Endodermal cell (in vitro differentiated cells): ENCODE results near the gene SYDE1. TPM values are rescaled to one million over a fixed set of nuclear protein-coding genes. Genes with fewer than 3 reads are reported as not detected.

Experiments used
- DNase-seq: peaks from one replicate; pipeline ENCODE4 v3.0.0-alpha.2; 2017
- H3K27ac ChIP-seq: 2 replicates; pipeline ENCODE4 v1.5.1; 2013; ENCODE audit warnings: mild to moderate bottlenecking, low read depth, low read length, moderate library complexity
- H3K27me3 ChIP-seq: 2 replicates; pipeline ENCODE4 v1.6.1; 2013; ENCODE audit warnings: mild to moderate bottlenecking, low read length, moderate library complexity; ENCODE audit not compliant: insufficient read depth, control insufficient read depth, poor library complexity, severe bottlenecking
- H3K36me3 ChIP-seq: 2 replicates; pipeline ENCODE4 v1.7.0; 2013; ENCODE audit warnings: mild to moderate bottlenecking, low read length, moderate library complexity; ENCODE audit not compliant: control insufficient read depth, insufficient read depth
- H3K4me1 ChIP-seq: one replicate; pipeline ENCODE4 v1.7.0; 2013; ENCODE audit warnings: low read length; ENCODE audit not compliant: control insufficient read depth, insufficient read depth
- H3K4me3 ChIP-seq: 2 replicates; pipeline ENCODE4 v1.5.1; 2013; ENCODE audit warnings: mild to moderate bottlenecking, low read length, moderate library complexity
- H3K9ac ChIP-seq: 2 replicates; pipeline ENCODE4 v1.6.1; 2013; ENCODE audit warnings: mild to moderate bottlenecking, low read length, moderate library complexity; ENCODE audit not compliant: poor library complexity, severe bottlenecking; ENCODE audit errors: extremely low read depth
- H3K9me3 ChIP-seq: 2 replicates; pipeline ENCODE4 v1.6.1; 2013; ENCODE audit warnings: mild to moderate bottlenecking, low read length, moderate library complexity; ENCODE audit not compliant: control insufficient read depth
- H3K27ac Mint-ChIP-seq: 2 replicates; pipeline ENCODE4 v1.8.0; 2020; ENCODE audit warnings: mixed read lengths
- H3K27me3 Mint-ChIP-seq: 2 replicates; pipeline ENCODE4 v1.8.0; 2021; ENCODE audit warnings: mild to moderate bottlenecking, mixed read lengths; ENCODE audit not compliant: insufficient read depth
- H3K36me3 Mint-ChIP-seq: 2 replicates; pipeline ENCODE4 v1.8.0; 2020; ENCODE audit warnings: low read depth, mixed read lengths
- H3K4me1 Mint-ChIP-seq: 2 replicates; pipeline ENCODE4 v1.8.0; 2020; ENCODE audit warnings: mixed read lengths
- H3K4me3 Mint-ChIP-seq: 2 replicates; pipeline ENCODE4 v1.8.0; 2020; ENCODE audit warnings: mild to moderate bottlenecking, moderate library complexity, mixed read lengths
- H3K9me3 Mint-ChIP-seq: 2 replicates; pipeline ENCODE4 v1.8.0; 2020; ENCODE audit warnings: mild to moderate bottlenecking, mixed read lengths
- WGBS, 2 experiments: methylation state at CpG; one replicate each; pipeline versions ENCODE4 v1.1.5 to v1.1.7; 2013; ENCODE audit warnings: missing lambda C conversion rate in 2 of 2, mixed read lengths in 1 of 2; ENCODE audit not compliant: insufficient coverage in 1 of 2, insufficient read length in 1 of 2; 5-methylcytosine and 5-hydroxymethylcytosine counted together
- total RNA-seq, 2 donors: library from RNA; stranded (reverse); fragmentation: NEBNext Ultra II Directional in 1 of 2; extraction: Animal tissue kit (Norgen Biotek cat#: 25700) in 1 of 2; gene quantifications; 2 replicates in 1 of 2; 3 replicates in 1 of 2; pipeline ENCODE4 v1.2.1, GENCODE V29; 2021
- TF ChIP-seq, protein P1 (sequence below): fragments of 200-600 bp; sonication (generic); conservative IDR thresholded peaks from 2 replicates; pipeline ENCODE4 v1.5.0; 2021; ENCODE audit warnings: antibody characterized with exemption, mild to moderate bottlenecking

SYDE1 gene
- total RNA-seq, 2 donors from 2014 or later: 8.9 to 12.2 TPM

DNA sequence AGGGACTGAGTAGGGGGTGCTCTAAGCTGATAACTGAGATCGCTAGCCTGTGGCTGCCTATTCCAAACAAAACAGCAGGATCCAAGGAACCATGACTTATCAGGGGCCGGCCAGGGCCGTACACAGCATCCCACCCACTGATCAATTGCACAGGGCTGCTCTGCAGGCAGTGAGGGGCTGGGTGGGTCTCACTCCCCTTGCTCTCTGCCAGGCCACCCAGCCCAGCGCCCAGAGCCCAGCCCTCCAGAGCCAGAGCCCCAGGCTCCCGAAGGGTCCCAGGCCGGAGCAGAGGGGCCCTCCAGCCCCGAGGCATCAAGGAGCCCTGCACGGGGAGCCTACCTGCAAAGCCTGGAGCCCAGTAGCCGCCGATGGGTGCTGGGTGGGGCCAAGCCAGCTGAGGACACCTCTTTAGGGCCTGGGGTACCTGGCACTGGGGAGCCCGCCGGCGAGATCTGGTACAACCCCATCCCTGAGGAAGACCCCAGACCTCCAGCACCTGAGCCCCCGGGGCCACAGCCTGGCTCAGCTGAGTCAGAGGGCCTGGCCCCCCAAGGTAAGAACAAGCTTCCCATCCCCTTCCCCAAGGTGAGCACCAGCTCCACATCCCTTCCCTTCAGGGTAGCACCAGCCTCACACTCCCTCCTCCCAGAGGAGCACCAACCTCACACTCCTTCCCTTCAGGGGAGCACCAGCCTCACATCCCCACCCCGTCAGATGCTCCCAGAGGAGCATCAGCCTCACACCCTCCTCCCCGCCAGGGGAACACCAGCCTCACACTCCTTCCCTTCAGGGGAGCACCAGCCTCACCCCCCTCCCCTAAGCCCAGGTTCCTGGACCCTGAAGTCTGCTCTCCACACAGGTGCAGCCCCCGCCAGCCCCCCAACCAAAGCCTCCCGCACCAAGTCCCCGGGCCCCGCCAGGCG, 1.9 kb downstream of the SYDE1 start:
- no peaks in the 10 kb centered on the region for H3K9me3 ChIP-seq
- Mint-ChIP-seq H3K9me3 (peaks cover 5% of the 10 kb centered on the region), H3K4me3 (no peak overlapping the region), H3K27ac (no peak overlapping the region), H3K4me1 (peaks cover 10% of the 10 kb centered on the region), H3K36me3 (peaks cover 29% of the 10 kb centered on the region), H3K27me3 (peaks cover 4% of the 10 kb centered on the region)
- H3K36me3 ChIP-seq: peaks cover 33% of the 10 kb centered on the region
- WGBS, 2 experiments: 93 to 97% methylated on average over 8 to 21 of the region's 21 CpGs
- H3K4me1 ChIP-seq: no peaks in the 10 kb centered on the region
- H3K9ac ChIP-seq: no peak overlapping the region
- no peak overlapping the region for H3K27ac ChIP-seq
- H3K4me3 ChIP-seq: peak overlapping the region; percentile 87
- no peak for DNase-seq
- TF ChIP-seq, protein P1, sequence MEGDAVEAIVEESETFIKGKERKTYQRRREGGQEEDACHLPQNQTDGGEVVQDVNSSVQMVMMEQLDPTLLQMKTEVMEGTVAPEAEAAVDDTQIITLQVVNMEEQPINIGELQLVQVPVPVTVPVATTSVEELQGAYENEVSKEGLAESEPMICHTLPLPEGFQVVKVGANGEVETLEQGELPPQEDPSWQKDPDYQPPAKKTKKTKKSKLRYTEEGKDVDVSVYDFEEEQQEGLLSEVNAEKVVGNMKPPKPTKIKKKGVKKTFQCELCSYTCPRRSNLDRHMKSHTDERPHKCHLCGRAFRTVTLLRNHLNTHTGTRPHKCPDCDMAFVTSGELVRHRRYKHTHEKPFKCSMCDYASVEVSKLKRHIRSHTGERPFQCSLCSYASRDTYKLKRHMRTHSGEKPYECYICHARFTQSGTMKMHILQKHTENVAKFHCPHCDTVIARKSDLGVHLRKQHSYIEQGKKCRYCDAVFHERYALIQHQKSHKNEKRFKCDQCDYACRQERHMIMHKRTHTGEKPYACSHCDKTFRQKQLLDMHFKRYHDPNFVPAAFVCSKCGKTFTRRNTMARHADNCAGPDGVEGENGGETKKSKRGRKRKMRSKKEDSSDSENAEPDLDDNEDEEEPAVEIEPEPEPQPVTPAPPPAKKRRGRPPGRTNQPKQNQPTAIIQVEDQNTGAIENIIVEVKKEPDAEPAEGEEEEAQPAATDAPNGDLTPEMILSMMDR: no peak
- H3K27me3 ChIP-seq: no peaks in the 10 kb centered on the region

DNA sequence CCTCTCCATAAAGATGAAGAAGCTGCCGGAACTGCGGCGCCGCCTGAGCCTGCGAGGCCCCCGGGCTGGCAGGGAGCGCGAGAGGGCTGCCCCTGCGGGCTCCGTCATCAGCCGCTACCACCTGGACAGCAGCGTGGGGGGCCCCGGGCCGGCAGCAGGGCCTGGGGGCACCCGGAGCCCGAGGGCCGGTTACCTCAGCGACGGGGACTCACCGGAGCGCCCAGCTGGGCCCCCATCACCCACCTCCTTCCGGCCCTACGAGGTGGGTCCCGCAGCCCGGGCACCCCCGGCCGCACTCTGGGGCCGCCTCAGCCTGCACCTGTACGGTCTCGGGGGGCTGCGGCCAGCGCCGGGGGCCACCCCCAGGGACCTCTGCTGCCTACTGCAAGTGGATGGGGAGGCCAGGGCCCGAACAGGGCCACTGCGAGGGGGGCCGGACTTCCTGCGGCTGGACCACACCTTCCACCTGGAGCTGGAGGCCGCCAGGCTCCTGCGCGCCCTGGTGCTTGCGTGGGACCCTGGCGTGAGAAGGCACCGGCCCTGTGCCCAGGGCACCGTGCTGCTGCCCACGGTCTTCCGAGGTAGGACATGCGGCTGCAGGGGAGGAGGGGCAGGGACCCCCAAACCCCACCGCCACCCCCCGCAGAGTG, 2.7 kb downstream of the SYDE1 start:
- H3K27ac Mint-ChIP-seq: no peak overlapping the region
- TF ChIP-seq, protein P1: no peak
- peaks cover 2% of the 10 kb centered on the region for H3K27me3 Mint-ChIP-seq
- H3K9me3 Mint-ChIP-seq: no peaks in the 10 kb centered on the region
- peaks cover 35% of the 10 kb centered on the region for H3K36me3 ChIP-seq
- no peak for DNase-seq
- H3K4me1 ChIP-seq: no peaks in the 10 kb centered on the region
- H3K4me3 ChIP-seq: no peak overlapping the region
- H3K36me3 Mint-ChIP-seq: peaks cover 35% of the 10 kb centered on the region
- no peaks in the 10 kb centered on the region for H3K27me3 ChIP-seq
- H3K9me3 ChIP-seq: no peaks in the 10 kb centered on the region
- WGBS, 2 experiments: 96 to 99% methylated on average over 19 to 49 of the region's 49 CpGs
- no peak overlapping the region for H3K9ac ChIP-seq
- H3K27ac ChIP-seq: no peak overlapping the region
- peaks cover 10% of the 10 kb centered on the region for H3K4me1 Mint-ChIP-seq
- H3K4me3 Mint-ChIP-seq: no peak overlapping the region

DNA sequence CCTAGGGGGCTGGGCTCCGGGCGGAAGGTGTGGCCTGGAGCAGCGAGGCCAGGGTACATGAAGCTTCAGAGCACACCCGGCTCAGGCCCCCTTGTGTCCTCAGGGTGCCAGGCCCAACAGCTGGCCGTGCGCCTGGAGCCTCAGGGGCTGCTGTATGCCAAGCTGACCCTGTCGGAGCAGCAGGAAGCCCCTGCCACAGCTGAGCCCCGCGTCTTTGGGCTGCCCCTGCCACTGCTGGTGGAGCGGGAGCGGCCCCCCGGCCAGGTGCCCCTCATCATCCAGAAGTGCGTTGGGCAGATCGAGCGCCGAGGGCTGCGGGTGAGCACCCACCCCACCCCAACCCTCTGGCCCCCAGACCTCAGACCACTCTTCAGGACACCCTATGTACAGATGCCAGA, 3.2 kb downstream of the SYDE1 start:
- H3K27me3 Mint-ChIP-seq: peaks cover 2% of the 10 kb centered on the region
- H3K36me3 Mint-ChIP-seq: peaks cover 38% of the 10 kb centered on the region
- 95 to 100% methylated on average over 4 to 17 of the region's 17 CpGs for WGBS, 2 experiments

More for the DNA sequence above, 3.2 kb downstream of the SYDE1 start:
- Histone ChIP-seq H3K4me1 (no peaks in the 10 kb centered on the region), H3K4me3 (no peak overlapping the region), H3K27ac (no peak overlapping the region), H3K27me3 (no peaks in the 10 kb centered on the region), H3K36me3 (peaks cover 39% of the 10 kb centered on the region), H3K9ac (no peak overlapping the region), H3K9me3 (no peaks in the 10 kb centered on the region)
- TF ChIP-seq, protein P1: no peak
- no peak for DNase-seq
- no peak overlapping the region for H3K27ac Mint-ChIP-seq
- H3K9me3 Mint-ChIP-seq: no peaks in the 10 kb centered on the region
- peaks cover 10% of the 10 kb centered on the region for H3K4me1 Mint-ChIP-seq
- no peak overlapping the region for H3K4me3 Mint-ChIP-seq
